GM12891 (cell line): ENCODE data around the gene ANKRD34B.

ENCODE experiments used
- PAX5 ChIP-seq: IDR thresholded peaks from 2 replicates; pipeline ENCODE4 v1.6.1; 2011; ENCODE audit warnings: low read length, moderate library complexity, mild to moderate bottlenecking; ENCODE audit not compliant: insufficient read depth, severe bottlenecking
- POLR2A ChIP-seq: IDR thresholded peaks from 2 replicates; pipeline ENCODE4 v1.6.1; 2011; ENCODE audit warnings: low read depth, low read length, control low read depth
- TAF1 ChIP-seq: IDR thresholded peaks from 2 replicates; pipeline ENCODE4 v1.6.1; 2011; ENCODE audit warnings: low read depth, low read length, control low read depth

GRCh38 chr5:80618438-80618837 is 48.4 kb upstream of the ANKRD34B start:
- TF ChIP-seq TAF1, result no peak
- TF ChIP-seq POLR2A, result no peak
- TF ChIP-seq PAX5, result no peak
